SK-N-SH (cell line): ENCODE results near the gene PLCG2.

Source experiments
- CTCF ChIP-seq: fragments of 200-600 bp; sonication (generic); IDR thresholded peaks from 2 replicates; pipeline ENCODE4 v1.6.1; 2017; ENCODE audit warnings: antibody characterized with exemption, mild to moderate bottlenecking, moderate library complexity
- REST ChIP-seq: IDR thresholded peaks from 2 replicates; pipeline ENCODE4 v1.6.1; 2012; ENCODE audit warnings: mild to moderate bottlenecking, low read depth, low read length, moderate library complexity

DNA sequence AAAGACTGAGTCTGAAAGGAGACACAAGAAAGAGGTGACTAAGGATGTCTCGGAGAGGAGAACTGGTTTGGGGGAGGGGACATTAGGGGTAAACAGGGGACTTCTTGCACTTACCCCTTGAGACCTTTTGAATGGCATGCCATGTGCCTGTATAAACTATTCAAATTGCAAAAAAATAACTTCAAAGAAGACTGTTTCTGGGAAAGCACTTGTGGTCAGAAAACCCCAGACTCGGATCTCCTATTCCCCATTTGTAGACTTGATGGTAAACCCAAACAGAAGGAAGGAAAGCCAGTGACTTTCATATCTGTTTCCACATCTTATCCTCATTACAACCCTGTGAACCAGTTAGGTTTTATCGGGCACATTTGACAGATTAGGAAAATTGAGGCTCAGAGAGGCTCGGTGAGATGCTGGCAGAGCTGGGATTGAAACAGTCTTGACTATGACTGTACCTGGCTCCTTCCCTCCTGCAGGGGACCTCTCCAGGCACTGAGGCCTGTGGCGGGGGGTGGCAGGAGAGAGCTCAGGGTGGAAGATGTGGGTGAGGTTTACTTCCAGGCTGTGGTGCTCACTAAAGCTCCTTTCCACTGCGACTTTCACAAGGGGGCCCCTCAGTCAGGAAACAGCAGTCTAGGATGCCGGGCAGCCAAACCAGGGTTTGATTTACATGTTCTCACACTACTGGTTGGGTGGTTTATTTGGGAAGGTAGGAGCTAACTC, 30.5 kb upstream of the PLCG2 start:
- TF ChIP-seq CTCF = no peak
- TF ChIP-seq REST = no peak
